HEK293 (cell line): ENCODE data around the gene TRAPPC10.

Source experiments
- EGR2 ChIP-seq: fragments of 450-650 bp; formaldehyde crosslinking; IDR thresholded peaks from 2 replicates; pipeline ENCODE4 v1.5.1; 2016; ENCODE audit warnings: low read depth, missing biosample characterization, missing genetic modification characterization
- HIC1 ChIP-seq: fragments of 450-650 bp; formaldehyde crosslinking; IDR thresholded peaks from 2 replicates; pipeline ENCODE4 v1.5.1; 2016; ENCODE audit warnings: missing biosample characterization, missing genetic modification characterization
- KLF8 ChIP-seq: fragments of 450-650 bp; formaldehyde crosslinking; IDR thresholded peaks from 2 replicates; pipeline ENCODE4 v1.5.1; 2016; ENCODE audit warnings: missing biosample characterization, missing genetic modification characterization
- PBX3 ChIP-seq: sonication (generic); formaldehyde crosslinking; IDR thresholded peaks from 2 replicates; pipeline ENCODE4 v1.8.1; 2022; ENCODE audit warnings: mild to moderate bottlenecking, moderate library complexity, missing genetic modification reagents
- SALL2 ChIP-seq: fragments of 450-650 bp; formaldehyde crosslinking; IDR thresholded peaks from 2 replicates; pipeline ENCODE4 v1.5.0; 2017; ENCODE audit warnings: missing biosample characterization, mild to moderate bottlenecking, missing genetic modification characterization, borderline replicate concordance
- ZBTB20 ChIP-seq: fragments of 450-650 bp; formaldehyde crosslinking; IDR thresholded peaks from 2 replicates; pipeline ENCODE4 v1.5.1; 2016; ENCODE audit warnings: missing biosample characterization, missing genetic modification characterization
- ZBTB26 ChIP-seq: fragments of 450-650 bp; formaldehyde crosslinking; optimal IDR thresholded peaks from 2 replicates; pipeline ENCODE3; 2016; ENCODE audit warnings: missing biosample characterization, mild to moderate bottlenecking, missing genetic modification characterization
- ZBTB48 ChIP-seq: fragments of 450-650 bp; formaldehyde crosslinking; IDR thresholded peaks from 2 replicates; pipeline ENCODE4 v1.5.1; 2016; ENCODE audit warnings: missing biosample characterization, missing genetic modification characterization
- ZEB2 ChIP-seq: fragments of 450-650 bp; formaldehyde crosslinking; IDR thresholded peaks from 2 replicates; pipeline ENCODE4 v1.5.1; 2016; ENCODE audit warnings: missing biosample characterization, missing genetic modification characterization
- ZFHX2 ChIP-seq: fragments of 450-650 bp; formaldehyde crosslinking; conservative IDR thresholded peaks from 2 replicates; pipeline ENCODE4 v1.5.1; 2016; ENCODE audit warnings: missing biosample characterization, missing genetic modification characterization
- ZFP69B ChIP-seq: fragments of 450-650 bp; formaldehyde crosslinking; IDR thresholded peaks from 2 replicates; pipeline ENCODE4 v1.5.1; 2016; ENCODE audit warnings: missing biosample characterization, missing genetic modification characterization
- ZNF10 ChIP-seq: fragments of 450-650 bp; formaldehyde crosslinking; IDR thresholded peaks from 2 replicates; pipeline ENCODE4 v1.5.1; 2017; ENCODE audit warnings: missing biosample characterization, missing genetic modification characterization
- ZNF112 ChIP-seq: fragments of 450-650 bp; formaldehyde crosslinking; IDR thresholded peaks from 2 replicates; pipeline ENCODE4 v1.5.0; 2017; ENCODE audit warnings: missing biosample characterization, missing genetic modification characterization
- ZNF121 ChIP-seq: fragments of 450-650 bp; formaldehyde crosslinking; IDR thresholded peaks from 2 replicates; pipeline ENCODE4 v1.5.1; 2016; ENCODE audit warnings: missing biosample characterization, missing genetic modification characterization
- ZNF174 ChIP-seq: fragments of 450-650 bp; formaldehyde crosslinking; IDR thresholded peaks from 2 replicates; pipeline ENCODE4 v1.5.0; 2017; ENCODE audit warnings: missing biosample characterization, mild to moderate bottlenecking, missing genetic modification characterization
- ZNF211 ChIP-seq: fragments of 450-650 bp; formaldehyde crosslinking; IDR thresholded peaks from 2 replicates; pipeline ENCODE4 v1.5.1; 2016; ENCODE audit warnings: low read depth, missing biosample characterization, missing genetic modification characterization
- ZNF26 ChIP-seq: fragments of 450-650 bp; formaldehyde crosslinking; IDR thresholded peaks from 2 replicates; pipeline ENCODE4 v1.5.1; 2016; ENCODE audit warnings: missing biosample characterization, missing genetic modification characterization
- ZNF394 ChIP-seq: fragments of 450-650 bp; formaldehyde crosslinking; IDR thresholded peaks from 2 replicates; pipeline ENCODE4 v1.5.1; 2016; ENCODE audit warnings: missing biosample characterization, missing genetic modification characterization, mild to moderate bottlenecking, moderate library complexity, borderline replicate concordance
- ZNF488 ChIP-seq: fragments of 450-650 bp; formaldehyde crosslinking; IDR thresholded peaks from 2 replicates; pipeline ENCODE4 v1.5.1; 2016; ENCODE audit warnings: missing biosample characterization, missing genetic modification characterization
- ZNF639 ChIP-seq: fragments of 450-650 bp; formaldehyde crosslinking; IDR thresholded peaks from 2 replicates; pipeline ENCODE4 v1.5.1; 2016; ENCODE audit warnings: missing biosample characterization, missing genetic modification characterization
- ZNF654 ChIP-seq: fragments of 450-650 bp; formaldehyde crosslinking; IDR thresholded peaks from 2 replicates; pipeline ENCODE4 v1.5.1; 2016; ENCODE audit warnings: low read depth, missing biosample characterization, missing genetic modification characterization
- ZNF747 ChIP-seq: fragments of 450-650 bp; formaldehyde crosslinking; IDR thresholded peaks from 2 replicates; pipeline ENCODE4 v1.5.1; 2016; ENCODE audit warnings: missing biosample characterization, missing genetic modification characterization
- ZNF785 ChIP-seq: fragments of 450-650 bp; formaldehyde crosslinking; IDR thresholded peaks from 2 replicates; pipeline ENCODE4 v1.5.1; 2016; ENCODE audit warnings: missing biosample characterization, missing genetic modification characterization
- ZNF843 ChIP-seq: fragments of 450-650 bp; formaldehyde crosslinking; IDR thresholded peaks from 2 replicates; pipeline ENCODE4 v1.5.1; 2016; ENCODE audit warnings: missing biosample characterization, missing genetic modification characterization
- TF ChIP-seq, protein P1 (sequence below): fragments of 450-650 bp; formaldehyde crosslinking; IDR thresholded peaks from 2 replicates; pipeline ENCODE4 v1.5.1; 2017; ENCODE audit warnings: missing biosample characterization, mild to moderate bottlenecking, missing genetic modification characterization, moderate library complexity
- TF ChIP-seq, protein P2 (sequence below): fragments of 450-650 bp; formaldehyde crosslinking; IDR thresholded peaks from 2 replicates; pipeline ENCODE4 v1.5.1; 2017; ENCODE audit warnings: missing biosample characterization, missing genetic modification characterization

The TRAPPC10 gene

GRCh38 chr21:43975469-43976098 is 36.5 kb upstream of the TRAPPC10 start (continued):
- TF ChIP-seq ZNF10 (no peak), ZEB2 (tag by site-specific recombination) (peak; percentile 66; the same call in 1 of the 2 replicates), ZNF26 (no peak), ZNF121 (tag by site-specific recombination) (no peak), ZNF747 (no peak), SALL2 (tag by site-specific recombination) (no peak), ZNF843 (tag by site-specific recombination) (no peak), ZNF112 (tag by site-specific recombination) (no peak), ZNF785 (tag by site-specific recombination) (no peak), ZBTB26 (tag by site-specific recombination) (peak; percentile 30), ZFHX2 (tag by site-specific recombination) (no peak), HIC1 (no peak), KLF8 (tag by site-specific recombination) (peak; percentile 33; the same call in 1 of the 2 replicates), ZBTB48 (no peak), ZNF174 (tag by site-specific recombination) (no peak), PBX3 (0 out of 2 replicates have a peak, but pooled peaks have one; percentile 23), ZFP69B (tag by site-specific recombination) (peak; percentile 86), ZNF654 (tag by site-specific recombination) (no peak; the same call in none of the 2 replicates), ZBTB20 (tag by site-specific recombination) (no peak), ZNF639 (tag by site-specific recombination) (peak; percentile 78), ZNF488 (tag by site-specific recombination) (no peak), EGR2 (no peak), ZNF394 (peak; percentile 47; the same call in 1 of the 2 replicates), ZNF211 (tag by site-specific recombination) (no peak)
- TF ChIP-seq, protein P1, sequence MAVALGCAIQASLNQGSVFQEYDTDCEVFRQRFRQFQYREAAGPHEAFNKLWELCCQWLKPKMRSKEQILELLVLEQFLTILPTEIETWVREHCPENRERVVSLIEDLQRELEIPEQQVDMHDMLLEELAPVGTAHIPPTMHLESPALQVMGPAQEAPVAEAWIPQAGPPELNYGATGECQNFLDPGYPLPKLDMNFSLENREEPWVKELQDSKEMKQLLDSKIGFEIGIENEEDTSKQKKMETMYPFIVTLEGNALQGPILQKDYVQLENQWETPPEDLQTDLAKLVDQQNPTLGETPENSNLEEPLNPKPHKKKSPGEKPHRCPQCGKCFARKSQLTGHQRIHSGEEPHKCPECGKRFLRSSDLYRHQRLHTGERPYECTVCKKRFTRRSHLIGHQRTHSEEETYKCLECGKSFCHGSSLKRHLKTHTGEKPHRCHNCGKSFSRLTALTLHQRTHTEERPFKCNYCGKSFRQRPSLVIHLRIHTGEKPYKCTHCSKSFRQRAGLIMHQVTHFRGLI: no peak
- TF ChIP-seq, protein P2, sequence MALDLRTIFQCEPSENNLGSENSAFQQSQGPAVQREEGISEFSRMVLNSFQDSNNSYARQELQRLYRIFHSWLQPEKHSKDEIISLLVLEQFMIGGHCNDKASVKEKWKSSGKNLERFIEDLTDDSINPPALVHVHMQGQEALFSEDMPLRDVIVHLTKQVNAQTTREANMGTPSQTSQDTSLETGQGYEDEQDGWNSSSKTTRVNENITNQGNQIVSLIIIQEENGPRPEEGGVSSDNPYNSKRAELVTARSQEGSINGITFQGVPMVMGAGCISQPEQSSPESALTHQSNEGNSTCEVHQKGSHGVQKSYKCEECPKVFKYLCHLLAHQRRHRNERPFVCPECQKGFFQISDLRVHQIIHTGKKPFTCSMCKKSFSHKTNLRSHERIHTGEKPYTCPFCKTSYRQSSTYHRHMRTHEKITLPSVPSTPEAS (tag by site-specific recombination): no peak
